GM21825 (cell line): ENCODE results near the gene AGBL1.

Source experiments
- ATAC-seq: cut with Tn5 transposase; IDR thresholded peaks from one replicate; pipeline ENCODE4 v1.9.1; 2021; ENCODE audit warnings: mild to moderate bottlenecking, moderate library complexity; ENCODE audit not compliant: unreplicated experiment

The AGBL1 gene

DNA sequence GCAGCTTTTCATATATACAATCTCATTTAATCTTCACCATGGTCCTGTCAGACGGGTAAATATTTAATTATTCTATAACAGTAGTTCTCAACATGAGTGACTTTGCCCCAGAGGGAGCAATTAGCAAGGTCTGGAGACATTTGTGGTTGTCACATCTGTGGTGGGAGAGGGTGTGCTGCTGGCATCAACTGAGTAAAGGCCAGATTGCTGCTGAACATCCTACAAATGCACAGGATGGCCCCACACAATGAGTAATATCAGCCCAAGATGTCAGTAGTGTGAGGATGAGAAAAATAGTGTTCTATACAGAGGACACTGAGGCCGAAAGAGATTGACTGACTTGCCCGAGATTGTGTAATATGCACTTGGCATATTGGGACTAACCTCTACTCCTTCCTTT is 156.0 kb downstream of the AGBL1 start:
- no peak for ATAC-seq

DNA sequence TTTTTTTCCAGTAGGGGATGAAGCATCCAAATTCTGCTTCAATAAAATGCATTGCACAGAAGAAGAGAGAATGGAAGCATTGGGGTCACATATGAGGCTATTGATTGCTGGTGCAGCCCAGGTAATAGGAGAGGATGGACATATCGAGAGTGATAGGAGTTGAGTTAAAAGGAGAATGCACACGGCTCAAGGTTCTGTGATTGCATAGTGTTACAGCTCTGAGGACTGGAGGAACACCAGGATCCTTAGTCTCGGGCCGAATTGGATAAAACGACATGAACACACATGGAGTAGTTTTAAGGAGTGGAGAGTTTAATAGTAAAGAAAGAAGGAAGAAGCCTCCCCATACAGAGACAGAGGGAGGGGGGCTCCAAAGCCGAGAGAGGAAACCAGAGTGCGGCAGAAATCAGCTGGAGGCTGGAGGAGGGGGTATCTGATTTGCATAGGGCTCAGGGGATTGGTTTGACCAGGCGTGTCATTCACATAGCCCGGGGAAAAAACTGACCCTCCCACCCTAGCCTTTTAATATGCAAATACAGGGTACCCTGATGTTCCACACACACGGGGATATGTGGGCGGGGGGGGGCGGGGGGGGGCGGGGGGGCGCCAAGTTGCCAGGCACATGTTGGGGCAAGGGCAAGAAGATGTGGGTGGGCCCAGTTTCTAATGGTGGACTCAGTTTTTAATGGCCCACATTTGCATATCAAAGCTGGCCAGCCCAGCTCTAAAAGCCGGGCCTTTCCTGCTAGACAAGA is 156.9 kb downstream of the AGBL1 start:
- ATAC-seq, result no peak

DNA sequence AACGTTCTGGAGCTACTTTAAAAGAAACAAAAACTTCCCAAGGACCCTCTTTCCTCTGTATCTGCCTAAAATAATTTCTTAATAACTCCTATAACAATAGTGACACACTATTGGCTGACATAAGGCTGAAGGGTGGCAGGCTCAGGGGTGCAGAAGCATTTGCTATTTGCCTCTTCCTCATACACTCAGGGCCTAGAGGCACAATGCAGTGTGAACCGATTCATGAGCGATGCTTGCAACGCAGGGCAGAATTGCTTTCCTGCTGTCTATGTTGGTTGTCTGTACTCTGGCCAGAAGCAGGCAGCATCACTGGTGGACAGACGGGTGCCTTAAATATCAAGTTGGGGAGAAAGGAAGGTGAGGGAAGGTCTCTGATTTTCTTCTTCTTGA is 157.4 kb downstream of the AGBL1 start:
- ATAC-seq, result no peak

DNA sequence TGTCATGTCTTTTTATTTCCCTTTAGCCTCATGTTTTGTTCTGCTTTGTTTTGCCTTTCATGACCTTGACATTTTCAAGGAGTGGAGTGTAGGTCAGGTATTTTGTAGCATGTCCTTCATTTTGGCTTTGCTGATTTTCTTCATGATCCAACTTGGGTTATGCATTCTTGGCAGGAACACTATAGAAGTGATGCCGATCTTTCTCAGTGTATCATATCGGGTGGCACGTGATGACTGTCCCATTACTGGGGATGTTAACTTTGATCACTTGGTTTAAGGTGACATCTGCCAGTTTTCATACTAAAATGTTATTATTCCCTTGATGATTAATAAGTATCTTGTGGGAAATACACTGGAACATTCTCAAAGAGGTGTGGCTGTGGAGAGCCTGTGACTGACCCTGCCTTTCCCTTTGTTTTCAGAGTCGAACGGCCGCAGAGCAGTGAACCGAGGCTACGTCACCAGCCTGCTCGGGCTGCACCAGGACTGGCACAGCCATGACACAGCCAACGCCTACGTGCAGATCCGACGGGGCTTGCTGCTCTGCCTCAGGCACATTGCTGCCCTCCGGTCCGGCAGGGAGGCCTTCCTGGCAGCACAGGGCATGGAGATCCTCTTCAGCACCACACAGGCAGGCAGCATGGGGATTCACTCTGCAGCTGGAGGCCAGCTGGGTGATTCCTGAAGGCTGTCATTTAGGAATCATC is 167.7 kb downstream of the AGBL1 start:
- no peak for ATAC-seq

DNA sequence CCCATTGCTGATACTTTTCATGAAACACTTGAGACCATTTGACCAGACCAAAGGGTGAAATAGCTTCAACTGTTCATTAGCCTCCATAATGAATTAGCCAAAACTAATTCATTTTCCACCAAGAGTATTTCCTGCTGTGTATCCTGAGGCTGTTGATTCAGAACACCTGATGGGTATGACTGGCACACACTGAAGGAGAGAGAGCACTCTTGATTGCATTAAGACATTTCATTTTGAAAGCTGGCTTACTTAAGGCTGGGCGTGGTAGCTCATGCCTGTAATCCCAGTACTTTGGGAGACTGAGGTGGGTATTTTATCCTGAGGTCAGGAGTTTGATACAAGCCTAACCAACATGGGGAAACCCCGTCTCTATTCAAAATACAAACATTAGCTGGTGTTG is 175.6 kb downstream of the AGBL1 start:
- ATAC-seq, result no peak

DNA sequence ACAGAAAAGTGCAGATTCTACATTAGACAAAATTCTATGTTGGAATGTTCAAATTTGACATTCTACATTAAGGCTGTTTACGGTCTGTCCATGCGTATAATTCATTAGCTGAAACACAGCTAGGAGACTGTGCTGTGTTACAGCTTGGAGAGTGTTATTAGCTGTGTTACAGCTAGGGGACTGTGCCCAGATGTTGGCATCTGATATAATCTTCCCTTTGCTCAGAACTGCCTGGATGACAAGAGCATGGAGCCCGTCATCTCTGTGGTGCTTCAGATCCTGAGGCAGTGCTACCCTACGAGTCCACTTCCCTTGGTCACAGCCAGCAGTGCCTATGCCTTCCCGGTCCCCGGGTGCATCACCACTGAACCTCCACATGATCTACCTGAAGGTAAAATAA is 177.0 kb downstream of the AGBL1 start:
- ATAC-seq, result no peak

DNA sequence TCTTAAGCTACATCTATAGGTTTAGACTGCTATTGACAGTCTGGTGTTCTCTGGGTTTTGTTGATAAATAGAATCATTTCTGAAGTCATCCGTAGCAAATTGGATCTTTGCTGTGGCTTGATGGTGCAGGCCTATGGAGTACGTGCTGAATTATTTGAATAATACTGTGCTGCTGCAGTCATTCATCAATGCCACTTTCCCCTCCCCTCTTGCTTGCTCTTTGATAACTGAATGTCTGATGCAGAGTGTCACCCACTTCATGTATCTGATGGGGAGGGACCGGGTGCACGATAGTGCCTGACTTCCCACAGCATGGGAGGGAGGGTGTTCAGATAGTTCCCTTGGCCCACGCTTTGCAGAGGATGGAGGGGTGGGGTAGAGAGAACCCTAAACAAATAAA is 179.9 kb downstream of the AGBL1 start:
- no peak for ATAC-seq

DNA sequence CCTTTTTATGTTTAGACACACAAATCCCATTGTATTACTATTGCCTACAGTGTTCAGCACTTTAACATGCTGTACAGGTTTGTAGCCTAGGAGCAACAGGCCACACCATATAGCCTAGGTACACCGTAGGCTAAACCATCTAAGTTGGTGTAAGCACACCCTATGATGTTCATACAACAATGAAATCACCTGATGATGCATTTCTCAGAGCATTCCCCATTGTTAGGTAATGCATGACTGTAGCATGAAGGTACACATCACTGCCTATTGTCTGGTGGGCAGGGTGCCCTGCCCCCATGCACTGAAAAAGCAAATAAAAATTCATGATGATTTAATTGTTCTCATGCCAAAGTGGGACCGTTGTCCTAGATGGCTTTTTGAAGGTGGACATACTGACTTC is 183.6 kb downstream of the AGBL1 start:
- no peak for ATAC-seq

DNA sequence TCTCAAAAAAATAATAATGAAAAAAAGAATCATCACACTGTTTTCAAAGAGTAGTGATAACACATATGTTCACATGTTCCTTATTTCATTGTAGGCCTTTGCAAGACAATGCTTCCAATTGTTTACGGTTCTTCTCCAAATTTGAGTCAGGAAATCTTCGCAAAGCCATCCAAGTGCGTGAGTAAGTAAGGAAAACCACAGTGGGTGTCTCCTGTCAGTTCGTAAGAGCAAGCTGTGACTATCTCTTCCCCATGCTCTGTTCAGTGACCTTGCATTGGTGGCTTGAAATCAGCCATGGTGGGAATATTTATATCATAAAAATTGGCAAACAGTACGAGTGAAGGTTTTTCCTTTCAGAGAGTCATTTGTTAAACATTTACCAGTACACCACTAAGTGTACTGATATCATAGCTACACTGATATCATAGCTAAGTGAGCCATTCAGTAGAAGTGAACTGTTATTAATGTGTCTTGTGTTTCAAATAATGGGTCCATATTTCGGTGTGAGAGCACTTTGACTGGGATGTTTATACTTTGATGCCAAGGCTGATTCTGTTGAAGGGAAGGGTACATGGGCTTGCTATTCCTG is 187.3 kb downstream of the AGBL1 start:
- ATAC-seq, result no peak

DNA sequence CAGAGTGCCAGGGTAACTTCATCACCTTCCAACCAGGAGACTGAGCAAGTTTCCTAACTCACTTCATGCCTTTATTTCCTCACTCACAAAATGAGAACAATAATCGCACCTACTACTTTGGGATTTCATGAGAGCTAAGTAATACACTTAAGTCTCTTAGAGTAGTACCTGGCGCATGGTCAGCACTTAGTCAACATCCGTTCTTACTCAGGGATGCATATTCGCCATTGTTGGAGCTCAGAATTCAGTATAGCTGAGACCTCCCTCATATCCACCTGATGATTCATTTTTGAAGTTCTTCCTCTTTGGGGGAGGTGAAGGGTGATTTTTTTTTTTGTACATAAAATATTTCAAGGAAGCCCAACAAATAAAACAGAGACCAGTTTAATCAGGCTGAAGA is 188.2 kb downstream of the AGBL1 start:
- no peak for ATAC-seq

DNA sequence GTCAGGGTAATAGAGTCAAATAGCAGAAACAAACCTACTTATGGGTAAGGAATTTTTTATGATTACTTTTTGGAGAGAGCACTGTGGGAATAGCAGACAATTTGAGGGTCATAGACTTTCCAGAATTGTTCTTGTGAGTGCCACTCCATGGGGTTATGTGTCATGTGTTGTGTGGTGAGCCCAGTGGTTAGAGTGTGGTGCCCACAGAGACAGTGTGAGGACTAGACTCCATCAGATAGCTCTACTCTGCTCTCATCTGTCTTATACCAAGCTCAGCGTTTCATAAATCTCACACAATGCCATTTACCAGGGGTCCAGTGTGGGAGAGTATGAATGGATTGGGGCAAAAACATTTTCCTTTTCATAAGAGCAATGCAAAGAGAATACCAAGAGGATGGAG is 188.9 kb downstream of the AGBL1 start:
- ATAC-seq, result no peak

DNA sequence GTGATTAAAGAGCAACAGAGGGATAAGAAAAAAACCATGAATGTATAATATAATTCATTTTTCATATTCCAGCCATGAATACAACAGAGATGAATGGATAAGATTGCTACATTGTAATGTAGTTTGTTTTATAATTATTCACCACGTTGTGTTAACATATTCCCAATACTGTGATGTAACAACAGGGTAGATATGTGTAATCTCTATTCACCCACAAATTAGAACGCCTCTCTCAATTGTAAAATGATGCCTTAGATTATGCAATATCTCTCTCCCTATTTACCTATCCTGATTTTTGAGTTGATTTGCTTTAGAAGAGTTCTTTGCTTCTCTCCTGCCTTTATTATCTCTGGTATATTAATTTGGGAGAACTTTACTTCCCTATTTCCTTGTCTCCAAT is 193.6 kb downstream of the AGBL1 start:
- ATAC-seq, result no peak

DNA sequence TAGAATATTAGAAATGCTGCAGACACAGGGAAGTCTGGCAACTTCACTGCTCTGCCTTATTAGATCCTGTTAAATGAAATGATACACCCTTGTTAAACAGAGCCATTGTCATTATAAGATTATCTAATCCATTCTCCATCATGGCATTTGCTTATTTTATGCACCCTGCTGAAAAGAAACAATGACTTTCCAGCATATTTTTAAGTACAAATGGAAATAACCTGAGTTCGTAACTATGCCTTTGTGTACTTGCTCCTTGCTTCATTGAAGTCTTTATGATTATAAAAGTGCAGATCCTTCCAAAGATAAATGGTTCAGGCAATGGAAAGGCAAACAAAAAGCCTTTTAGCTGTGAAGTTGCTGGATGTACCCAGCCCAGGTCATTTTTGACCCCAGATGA is 195.7 kb downstream of the AGBL1 start:
- ATAC-seq, result no peak

DNA sequence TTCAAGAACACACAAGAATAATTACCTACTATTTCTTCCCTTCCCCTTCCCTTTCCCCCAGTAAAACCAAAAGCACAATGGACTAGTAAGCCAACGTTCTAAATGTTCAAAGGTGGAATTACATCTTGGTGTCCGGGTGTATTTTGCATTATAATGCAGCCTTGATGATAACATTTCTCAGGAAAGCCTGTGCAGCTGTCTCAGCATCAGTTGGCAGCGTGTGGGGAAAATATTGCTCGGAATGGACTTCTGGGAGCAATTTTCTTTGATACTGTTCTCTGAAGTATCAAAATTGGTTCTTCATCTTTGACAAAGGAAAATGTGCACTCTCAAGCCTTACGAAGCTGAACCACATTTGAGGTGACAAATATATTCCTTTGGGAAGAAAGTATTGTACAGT is 198.9 kb downstream of the AGBL1 start:
- ATAC-seq, result no peak

DNA sequence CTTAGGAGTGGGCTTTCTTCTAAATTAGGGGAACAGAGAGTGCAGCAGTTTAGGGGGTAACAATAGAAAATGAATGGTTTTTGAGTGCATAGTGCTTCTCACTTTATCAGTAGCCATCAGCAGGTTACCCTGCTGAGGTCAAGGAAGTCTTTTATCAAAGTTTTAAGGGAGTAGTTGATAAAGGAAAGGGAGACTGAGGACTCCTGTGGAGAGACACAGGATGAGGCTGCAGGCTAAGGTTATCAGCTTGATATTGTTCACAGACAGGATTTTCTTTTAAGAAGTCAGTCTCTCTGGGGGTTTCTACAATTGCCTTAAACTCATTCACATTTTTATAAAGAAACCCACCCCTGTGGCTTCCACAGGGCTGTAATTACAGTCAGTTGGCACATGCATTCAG is 205.0 kb downstream of the AGBL1 start:
- ATAC-seq, result no peak

DNA sequence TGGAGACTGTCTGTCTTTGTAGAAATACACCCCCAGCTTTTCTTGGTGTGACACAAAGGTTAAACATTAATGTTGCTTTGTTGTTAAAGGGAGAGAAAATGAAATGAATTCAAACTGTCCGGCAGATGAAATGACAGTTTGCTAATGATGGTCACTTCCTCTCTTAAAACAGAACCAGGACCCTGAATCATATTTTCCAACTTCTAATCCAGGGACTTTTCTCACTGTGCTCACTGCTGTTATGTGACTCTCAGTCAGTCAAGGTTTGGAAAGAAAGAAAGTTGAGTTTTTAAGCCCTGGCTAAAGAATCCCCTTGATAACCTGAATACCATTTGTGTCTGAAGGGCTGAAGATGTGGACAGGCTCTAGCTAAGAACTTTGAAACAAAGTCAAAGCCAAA is 215.8 kb downstream of the AGBL1 start:
- no peak for ATAC-seq

DNA sequence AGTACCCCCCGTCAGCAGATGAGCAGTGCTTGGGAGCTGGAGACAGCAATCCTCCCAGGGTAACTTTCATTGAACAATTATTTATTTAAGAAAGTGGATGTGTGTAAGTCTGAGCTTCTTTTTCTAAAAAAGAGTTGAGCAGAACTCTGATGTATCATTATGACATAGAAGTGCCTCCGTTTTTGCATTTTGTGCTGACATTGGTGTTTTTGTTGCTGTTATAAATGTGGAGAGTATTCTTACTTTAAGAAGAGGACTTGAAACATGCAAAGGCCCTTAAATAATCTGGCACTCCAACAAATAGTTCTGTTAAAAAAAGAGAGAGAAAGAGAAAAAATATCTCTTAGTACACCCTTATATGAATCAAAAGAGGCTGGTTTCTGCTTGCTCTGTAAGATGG is 217.1 kb downstream of the AGBL1 start:
- ATAC-seq, result no peak

DNA sequence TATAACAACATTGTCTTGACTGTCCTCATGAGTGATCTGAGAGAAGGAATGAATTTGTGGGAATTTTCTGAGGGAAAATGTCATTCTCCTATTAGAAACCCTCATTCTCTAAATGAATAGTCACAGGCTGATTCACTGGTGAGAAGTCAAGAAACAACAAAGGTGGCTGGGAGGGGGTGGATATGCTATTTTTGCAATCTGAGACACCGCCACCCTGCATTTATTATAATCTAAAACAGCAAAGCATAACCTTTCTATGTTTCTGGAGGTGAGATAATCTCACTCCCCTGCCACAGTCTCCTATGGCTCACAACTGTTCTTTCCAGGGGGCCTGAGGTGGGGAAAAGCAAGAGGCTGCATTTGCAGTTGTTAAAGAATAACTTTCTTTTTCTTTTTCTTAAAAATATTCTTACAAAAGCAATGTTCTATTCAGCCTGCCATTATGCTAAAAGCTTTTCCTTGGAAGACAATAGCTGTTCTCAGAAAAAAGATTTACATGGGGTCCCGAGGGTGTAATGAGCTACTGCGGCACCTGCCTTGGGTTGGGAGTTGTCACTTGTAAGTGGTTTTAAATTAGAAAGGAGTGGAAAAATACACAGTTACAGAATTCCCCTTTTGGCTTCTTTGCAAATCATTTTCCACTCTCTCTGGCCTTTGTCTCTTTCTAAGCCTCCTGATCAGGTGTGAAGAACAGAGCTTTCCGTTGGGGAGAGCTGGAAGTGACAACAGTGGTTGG is 220.9 kb downstream of the AGBL1 start:
- ATAC-seq, result no peak

DNA sequence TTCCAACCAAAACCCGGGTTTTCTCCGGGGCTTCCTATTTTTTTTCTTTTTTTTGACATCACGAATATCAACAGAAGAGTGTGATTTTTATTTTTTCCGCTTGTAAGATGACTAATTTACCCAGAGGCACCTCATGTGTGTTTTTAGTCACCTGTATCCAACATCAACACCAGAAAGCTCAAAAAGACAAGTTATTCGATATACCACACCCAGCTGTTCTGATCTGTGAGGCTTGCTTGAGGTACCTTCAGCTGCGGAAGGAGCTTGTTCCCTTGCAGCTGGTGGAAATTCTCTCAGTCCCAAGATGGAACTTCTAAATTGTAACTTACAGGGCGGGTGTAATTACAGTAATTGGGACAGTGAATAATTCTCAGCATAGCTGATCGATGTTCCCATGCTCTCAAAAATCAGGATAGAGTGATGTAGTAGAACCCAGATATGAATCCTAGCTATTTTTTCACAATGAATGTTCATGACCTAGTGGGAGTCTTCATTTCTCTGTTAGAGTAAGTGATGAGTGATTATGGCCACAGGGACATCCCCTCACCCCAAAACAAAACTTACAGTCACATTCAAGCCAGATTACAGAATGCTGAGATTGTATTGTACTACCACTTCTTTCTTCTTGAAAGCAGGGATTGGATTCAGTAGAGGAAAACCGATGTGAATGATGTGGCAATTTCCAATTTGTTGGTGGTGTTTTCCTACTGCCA is 232.1 kb downstream of the AGBL1 start:
- ATAC-seq, result no peak

DNA sequence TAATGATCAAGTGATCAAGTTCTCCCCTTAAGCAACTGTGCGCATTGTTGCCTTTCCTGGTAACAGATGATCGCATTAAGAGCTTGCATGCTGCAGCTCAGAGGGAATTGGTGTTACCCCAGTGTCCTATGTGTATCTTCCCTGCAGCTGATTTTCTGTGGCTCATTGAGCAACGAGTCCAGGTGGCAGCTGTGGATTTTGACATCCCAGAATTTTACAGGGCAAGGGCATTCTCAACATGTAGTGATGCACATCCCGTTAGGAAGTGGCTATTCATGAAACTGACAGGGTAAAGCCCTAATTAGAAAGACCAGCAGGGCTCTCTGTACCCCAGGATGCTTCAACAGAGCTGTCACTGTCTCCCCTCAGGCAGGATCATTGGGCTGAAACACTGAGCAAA is 232.8 kb downstream of the AGBL1 start:
- no peak for ATAC-seq

DNA sequence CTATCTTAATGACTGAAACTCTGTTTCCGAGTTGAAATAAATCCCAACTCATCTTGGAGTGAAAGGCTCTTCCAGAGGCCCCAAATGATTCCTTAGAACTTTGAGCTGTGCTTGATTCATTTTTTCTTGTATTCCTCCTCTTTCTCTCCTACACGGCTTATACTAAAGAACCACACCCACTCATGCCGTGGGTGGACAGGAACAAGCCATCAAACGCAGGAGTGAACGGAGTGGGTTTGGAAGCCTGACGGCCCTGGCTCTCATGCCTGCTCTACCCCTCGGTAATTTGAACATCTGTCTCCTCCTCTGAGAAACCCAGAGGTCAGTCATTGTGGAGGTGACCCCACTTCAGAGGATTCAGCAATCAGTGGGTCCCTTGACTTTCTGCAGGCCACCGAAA is 236.5 kb downstream of the AGBL1 start:
- ATAC-seq, result no peak
